SK-N-SH (cell line): ENCODE data around the gene PUS1.

ENCODE experiments used
- EP300 ChIP-seq, 2 experiments: IDR thresholded peaks; 2 replicates each; pipeline versions ENCODE4 v1.4.0 to v1.6.1; 2012; ENCODE audit warnings: borderline replicate concordance in 1 of 2, low read depth in 1 of 2, low read length in 1 of 2
- FOSL2 ChIP-seq: IDR thresholded peaks from 2 replicates; pipeline ENCODE4 v1.4.0; 2012; ENCODE audit warnings: low read depth, mild to moderate bottlenecking, moderate library complexity, borderline replicate concordance
- GABPA ChIP-seq: IDR thresholded peaks from 2 replicates; pipeline ENCODE4 v1.4.0; 2012; ENCODE audit warnings: low read depth, mild to moderate bottlenecking
- JUND ChIP-seq: IDR thresholded peaks from 2 replicates; pipeline ENCODE4 v1.4.0; 2012
- NFIC ChIP-seq: IDR thresholded peaks from 2 replicates; pipeline ENCODE4 v1.4.0; 2012; ENCODE audit warnings: borderline replicate concordance
- RAD21 ChIP-seq: IDR thresholded peaks from 2 replicates; pipeline ENCODE4 v1.6.1; 2012; ENCODE audit warnings: mild to moderate bottlenecking, low read length
- TF ChIP-seq, protein P1 (sequence below): fragments of 200-600 bp; sonication (generic); IDR thresholded peaks from 2 replicates; pipeline ENCODE4 v1.6.1; 2017; ENCODE audit warnings: antibody characterized with exemption, mild to moderate bottlenecking, moderate library complexity
- TF ChIP-seq, protein P2 (sequence below): IDR thresholded peaks from 2 replicates; pipeline ENCODE4; 2012

DNA sequence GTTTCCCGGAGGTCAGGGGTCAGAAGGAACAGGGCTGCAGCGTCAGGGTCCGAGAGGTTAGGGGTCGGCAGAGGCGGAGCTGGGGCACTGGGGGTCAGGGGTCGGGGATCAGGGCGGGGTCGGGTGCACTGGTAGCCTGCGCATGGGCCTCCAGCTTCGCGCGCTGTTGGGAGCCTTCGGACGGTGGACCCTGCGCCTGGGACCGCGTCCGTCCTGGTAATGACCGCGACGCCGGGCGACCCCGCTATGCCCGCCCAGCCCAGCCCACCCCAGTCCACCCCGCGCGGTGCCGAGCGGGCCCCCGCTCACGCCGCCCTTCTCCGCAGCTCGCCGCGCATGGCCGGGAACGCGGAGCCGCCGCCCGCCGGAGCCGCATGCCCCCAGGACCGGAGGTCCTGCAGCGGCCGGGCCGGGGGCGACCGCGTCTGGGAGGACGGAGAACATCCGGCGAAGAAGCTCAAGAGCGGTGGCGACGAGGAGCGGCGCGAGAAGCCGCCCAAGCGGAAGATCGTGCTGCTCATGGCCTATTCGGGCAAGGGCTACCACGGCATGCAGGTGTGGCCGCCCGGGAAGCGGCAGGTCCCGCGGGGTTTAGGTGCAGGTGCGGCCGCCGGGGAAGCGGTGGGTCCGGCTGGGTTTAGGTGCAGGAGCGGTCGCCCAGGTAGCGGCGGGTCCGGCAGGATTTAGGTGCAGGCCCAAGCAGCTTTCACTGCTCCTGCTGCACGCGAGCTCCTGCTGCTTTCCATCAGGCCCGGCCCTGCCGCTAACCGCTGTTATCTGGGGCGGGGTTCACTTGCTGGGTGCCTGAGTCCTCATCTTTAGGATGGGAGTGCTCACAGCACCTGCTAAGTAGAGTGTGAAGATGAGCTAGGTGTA, 743 bp downstream of the PUS1 start:
- TF ChIP-seq, protein P1, sequence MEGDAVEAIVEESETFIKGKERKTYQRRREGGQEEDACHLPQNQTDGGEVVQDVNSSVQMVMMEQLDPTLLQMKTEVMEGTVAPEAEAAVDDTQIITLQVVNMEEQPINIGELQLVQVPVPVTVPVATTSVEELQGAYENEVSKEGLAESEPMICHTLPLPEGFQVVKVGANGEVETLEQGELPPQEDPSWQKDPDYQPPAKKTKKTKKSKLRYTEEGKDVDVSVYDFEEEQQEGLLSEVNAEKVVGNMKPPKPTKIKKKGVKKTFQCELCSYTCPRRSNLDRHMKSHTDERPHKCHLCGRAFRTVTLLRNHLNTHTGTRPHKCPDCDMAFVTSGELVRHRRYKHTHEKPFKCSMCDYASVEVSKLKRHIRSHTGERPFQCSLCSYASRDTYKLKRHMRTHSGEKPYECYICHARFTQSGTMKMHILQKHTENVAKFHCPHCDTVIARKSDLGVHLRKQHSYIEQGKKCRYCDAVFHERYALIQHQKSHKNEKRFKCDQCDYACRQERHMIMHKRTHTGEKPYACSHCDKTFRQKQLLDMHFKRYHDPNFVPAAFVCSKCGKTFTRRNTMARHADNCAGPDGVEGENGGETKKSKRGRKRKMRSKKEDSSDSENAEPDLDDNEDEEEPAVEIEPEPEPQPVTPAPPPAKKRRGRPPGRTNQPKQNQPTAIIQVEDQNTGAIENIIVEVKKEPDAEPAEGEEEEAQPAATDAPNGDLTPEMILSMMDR = no peak
- TF ChIP-seq, protein P2, sequence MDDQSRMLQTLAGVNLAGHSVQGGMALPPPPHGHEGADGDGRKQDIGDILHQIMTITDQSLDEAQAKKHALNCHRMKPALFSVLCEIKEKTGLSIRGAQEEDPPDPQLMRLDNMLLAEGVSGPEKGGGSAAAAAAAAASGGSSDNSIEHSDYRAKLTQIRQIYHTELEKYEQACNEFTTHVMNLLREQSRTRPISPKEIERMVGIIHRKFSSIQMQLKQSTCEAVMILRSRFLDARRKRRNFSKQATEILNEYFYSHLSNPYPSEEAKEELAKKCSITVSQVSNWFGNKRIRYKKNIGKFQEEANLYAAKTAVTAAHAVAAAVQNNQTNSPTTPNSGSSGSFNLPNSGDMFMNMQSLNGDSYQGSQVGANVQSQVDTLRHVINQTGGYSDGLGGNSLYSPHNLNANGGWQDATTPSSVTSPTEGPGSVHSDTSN = no peak
- TF ChIP-seq NFIC (no peak), GABPA (no peak), EP300 (IDR thresholded peaks at IDR 0.05; ENCODE audit: borderline replicate concordance in 1 of 2, low read depth in 1 of 2, low read length in 1 of 2) (no peak), FOSL2 (no peak), RAD21 (no peak), JUND (no peak)
